Liver (tissue), 9 donors: ENCODE measurements around the gene NIPAL3. TPM values are rescaled to one million over a fixed set of nuclear protein-coding genes. Genes with fewer than 3 reads are reported as not detected.

Experiments used
- DNase-seq: peaks from one replicate; pipeline ENCODE4 v3.0.0-alpha.2; 2017; ENCODE audit warnings: low spot score
- H3K27ac ChIP-seq, 2 donors: one replicate each; pipeline ENCODE4 v1.7.0; 2013; ENCODE audit warnings: inconsistent platforms in 2 of 2, low read length in 2 of 2, control low read depth in 1 of 2, low read depth in 1 of 2, mild to moderate bottlenecking in 1 of 2
- H3K27me3 ChIP-seq, 4 donors: one replicate each; pipeline versions ENCODE4 v1.6.1 to v1.7.0; 2013; ENCODE audit warnings: low read length in 3 of 4, inconsistent platforms in 1 of 4, mild to moderate bottlenecking in 1 of 4, moderate library complexity in 1 of 4; ENCODE audit not compliant: control insufficient read depth in 4 of 4, insufficient read depth in 4 of 4
- H3K36me3 ChIP-seq, 4 donors: one replicate each; pipeline versions ENCODE4 v1.6.1 to v1.7.0; 2013; ENCODE audit warnings: low read length in 3 of 4, mild to moderate bottlenecking in 3 of 4, low read depth in 1 of 4, moderate library complexity in 1 of 4; ENCODE audit not compliant: control insufficient read depth in 4 of 4, insufficient read depth in 3 of 4
- H3K4me1 ChIP-seq, 4 donors: one replicate each; pipeline versions ENCODE4 v1.6.1 to v1.7.0; 2013; ENCODE audit warnings: low read length in 3 of 4, mild to moderate bottlenecking in 3 of 4, moderate library complexity in 1 of 4; ENCODE audit not compliant: control insufficient read depth in 4 of 4, insufficient read depth in 4 of 4
- H3K4me3 ChIP-seq, 3 donors: one replicate each; pipeline versions ENCODE4 v1.6.1 to v1.7.0; 2013; ENCODE audit warnings: low read length in 3 of 3, control low read depth in 1 of 3, low read depth in 1 of 3, mild to moderate bottlenecking in 1 of 3
- H3K9ac ChIP-seq, 2 donors: one replicate each; pipeline ENCODE4 v1.7.0; 2013; ENCODE audit warnings: low read length in 2 of 2, mild to moderate bottlenecking in 2 of 2, moderate library complexity in 2 of 2, control low read depth in 1 of 2, low read depth in 1 of 2
- H3K9me3 ChIP-seq, 4 donors: one replicate each; pipeline versions ENCODE4 v1.6.1 to v1.7.0; 2013; ENCODE audit warnings: low read length in 3 of 4; ENCODE audit not compliant: control insufficient read depth in 4 of 4
- ATF3 ChIP-seq: IDR thresholded peaks from 2 replicates; pipeline ENCODE4 v1.6.1; 2016; ENCODE audit warnings: antibody characterized with exemption
- CTCF ChIP-seq: fragments of 150-350 bp; IDR thresholded peaks from 2 replicates; pipeline ENCODE4 v1.5.1; 2017; ENCODE audit warnings: improper control_type of control experiment, low read depth, low read length; ENCODE audit not compliant: missing input control
- EGR1 ChIP-seq, 2 donors: IDR thresholded peaks; 2 replicates each; pipeline ENCODE4 v1.6.1; 2016 to 2018; ENCODE audit warnings: antibody characterized with exemption in 2 of 2, low read depth in 2 of 2
- FOXA1 ChIP-seq: IDR thresholded peaks from 2 replicates; pipeline ENCODE4 v1.6.1; 2016; ENCODE audit warnings: antibody characterized with exemption
- FOXA2 ChIP-seq: IDR thresholded peaks from 2 replicates; pipeline ENCODE4 v1.6.1; 2016; ENCODE audit warnings: antibody characterized with exemption
- GABPA ChIP-seq, 2 donors: IDR thresholded peaks in 1 of 2; conservative IDR thresholded peaks in 1 of 2; 2 replicates each; pipeline ENCODE4 v1.6.1; 2016; ENCODE audit warnings: antibody characterized with exemption in 2 of 2, mild to moderate bottlenecking in 1 of 2, moderate library complexity in 1 of 2
- HNF4A ChIP-seq, 2 donors: conservative IDR thresholded peaks; 2 replicates each; pipeline ENCODE4 v1.6.1; 2016; ENCODE audit warnings: antibody characterized with exemption in 2 of 2, mild to moderate bottlenecking in 2 of 2
- HNF4G ChIP-seq: IDR thresholded peaks from 2 replicates; pipeline ENCODE4 v1.6.1; 2016; ENCODE audit warnings: antibody characterized with exemption
- JUND ChIP-seq, 2 donors: IDR thresholded peaks; 2 replicates each; pipeline ENCODE4 v1.6.1; 2016; ENCODE audit warnings: antibody characterized with exemption in 2 of 2
- MAX ChIP-seq: IDR thresholded peaks from 2 replicates; pipeline ENCODE4 v1.6.1; 2016; ENCODE audit warnings: antibody characterized with exemption
- NR2F2 ChIP-seq: IDR thresholded peaks from 2 replicates; pipeline ENCODE4 v1.6.1; 2016; ENCODE audit warnings: antibody characterized with exemption
- RAD21 ChIP-seq, 2 donors: IDR thresholded peaks; 2 replicates each; pipeline ENCODE4 v1.6.1; 2016; ENCODE audit warnings: antibody characterized with exemption in 2 of 2, mild to moderate bottlenecking in 2 of 2
- RXRA ChIP-seq, 2 donors: IDR thresholded peaks; 2 replicates each; pipeline ENCODE4 v1.6.1; 2017 to 2018; ENCODE audit warnings: antibody characterized with exemption in 2 of 2, mild to moderate bottlenecking in 1 of 2
- SP1 ChIP-seq: IDR thresholded peaks from 2 replicates; pipeline ENCODE4 v1.6.1; 2018; ENCODE audit warnings: antibody characterized with exemption, mild to moderate bottlenecking
- TAF1 ChIP-seq: conservative IDR thresholded peaks from 2 replicates; pipeline ENCODE4 v1.6.1; 2016; ENCODE audit warnings: antibody characterized with exemption, mild to moderate bottlenecking
- YY1 ChIP-seq: IDR thresholded peaks from 2 replicates; pipeline ENCODE4 v1.6.1; 2016; ENCODE audit warnings: antibody characterized with exemption, mild to moderate bottlenecking
- ZBTB33 ChIP-seq: IDR thresholded peaks from 2 replicates; pipeline ENCODE4 v1.6.1; 2016; ENCODE audit warnings: antibody characterized with exemption
- WGBS: extraction: QIAGEN DNeasy Blood & Tissue Kit; methylation state at CpG from one replicate; pipeline ENCODE4 v1.1.7; 2013; 5-methylcytosine and 5-hydroxymethylcytosine counted together
- polyA plus RNA-seq, 2 donors: library from polyadenylated mRNA; stranded (reverse) in 1 of 2; unstranded in 1 of 2; fragments of 200-250 nt in 1 of 2; fragments of >200 nt in 1 of 2; fragmentation: Nextera tagmentation in 1 of 2; extraction: Ambion mirVana in 1 of 2; gene quantifications; one replicate each; pipeline versions ENCODE4 v1.2.1 to v1.2.3, GENCODE V29; 2013 to 2015
- total RNA-seq, 2 donors: library from RNA; depleted of rRNA; stranded (reverse); fragments of >200 nt; gene quantifications; one replicate each; pipeline ENCODE4 v1.2.3, GENCODE V29; 2014
- TF ChIP-seq, protein P1 (sequence below): IDR thresholded peaks from 2 replicates; pipeline ENCODE4 v1.6.1; 2016; ENCODE audit warnings: antibody characterized with exemption, mild to moderate bottlenecking
- donor health status: healthy.
- donor health status: healthy.
- donor health status: healthy.
- donor health status: healthy.
- donor health status: healthy.

The NIPAL3 gene
- total and polyA plus RNA-seq, 4 donors, result 3.0 to 12.0 (median 6.0) TPM

DNA sequence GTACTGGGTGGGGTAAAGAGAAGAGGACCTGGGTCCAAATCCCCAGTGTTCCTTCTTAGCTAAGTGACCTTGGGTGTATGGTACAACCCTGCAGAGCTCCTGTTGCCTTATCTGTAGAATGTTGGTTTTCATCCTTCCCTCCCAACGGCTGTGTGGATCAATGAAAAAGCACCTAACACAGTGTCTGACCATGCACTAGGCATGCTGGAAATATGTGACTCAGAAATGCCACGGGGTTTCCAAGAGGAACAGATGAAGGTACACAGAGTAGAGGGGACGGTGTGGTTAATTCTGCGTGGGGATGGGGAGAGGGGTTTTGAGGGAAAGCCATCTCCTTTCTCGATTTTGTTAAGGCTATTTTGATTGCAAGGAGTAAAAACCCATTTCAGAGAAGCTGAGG lies 8.6 kb downstream of the NIPAL3 start:
- 86% methylated on average over 5 of the region's 5 CpGs for WGBS
- no peak for TF ChIP-seq GABPA (IDR thresholded peaks at IDR 0.05 in 1 of 2, conservative IDR thresholded peaks at IDR 0.05 in 1 of 2)
- no peak for TF ChIP-seq ATF3
- TF ChIP-seq FOXA1, result no peak
- no peak for TF ChIP-seq ZBTB33
- no peak for TF ChIP-seq YY1
- no peak for TF ChIP-seq MAX
- TF ChIP-seq HNF4A (conservative IDR thresholded peaks at IDR 0.05), result no peak
- TF ChIP-seq TAF1, result no peak
- no peak for TF ChIP-seq RXRA (IDR thresholded peaks at IDR 0.05)
- no peak for TF ChIP-seq HNF4G
- no peak for TF ChIP-seq NR2F2
- no peak for TF ChIP-seq JUND (IDR thresholded peaks at IDR 0.05)
- H3K4me1 ChIP-seq, result no peaks in the 10 kb centered on the region
- H3K27me3 ChIP-seq, result no peaks in the 10 kb centered on the region
- peaks cover 0 to 21% (median 6%) of the 10 kb centered on the region in 4 donors for H3K36me3 ChIP-seq
- no peak for DNase-seq
- no peaks in the 10 kb centered on the region for H3K9me3 ChIP-seq
- no peak overlapping the region for H3K4me3 ChIP-seq
- no peak overlapping the region for H3K9ac ChIP-seq
- H3K27ac ChIP-seq, result no peak overlapping the region

- no peaks in the 10 kb centered on the region for H3K4me1 ChIP-seq
- peaks cover 0 to 18% (median 4%) of the 10 kb centered on the region in 4 donors for H3K36me3 ChIP-seq
- H3K27me3 ChIP-seq, result no peaks in the 10 kb centered on the region
- WGBS, result 93% methylated on average over 3 of the region's 3 CpGs
- no peak for DNase-seq
- H3K4me3 ChIP-seq, result no peak overlapping the region
- no peak overlapping the region for H3K9ac ChIP-seq
- H3K9me3 ChIP-seq, result no peaks in the 10 kb centered on the region
- no peak for TF ChIP-seq ATF3
- no peak for TF ChIP-seq HNF4G
- TF ChIP-seq YY1, result no peak
- TF ChIP-seq JUND (IDR thresholded peaks at IDR 0.05), result no peak
- no peak for TF ChIP-seq TAF1
- TF ChIP-seq RAD21 (IDR thresholded peaks at IDR 0.05), result no peak
- no peak for TF ChIP-seq SP1
- no peak for TF ChIP-seq CTCF
- no peak overlapping the region for H3K27ac ChIP-seq
Observed at GRCh38 chr1:24424990-24425389, 9.4 kb downstream of the NIPAL3 start.

GRCh38 chr1:24425441-24425840 lies 9.8 kb downstream of the NIPAL3 start:
- H3K9me3 ChIP-seq, result no peaks in the 10 kb centered on the region
- no peak overlapping the region for H3K27ac ChIP-seq
- no peak overlapping the region for H3K9ac ChIP-seq
- no peak for DNase-seq
- peaks cover 0 to 18% (median 4%) of the 10 kb centered on the region in 4 donors for H3K36me3 ChIP-seq
- no peak overlapping the region for H3K4me3 ChIP-seq
- TF ChIP-seq NR2F2, result no peak
- TF ChIP-seq EGR1 (IDR thresholded peaks at IDR 0.05; ENCODE audit: low read depth in 2 of 2), result no peak
- no peak for TF ChIP-seq HNF4G
- TF ChIP-seq SP1, result no peak
- TF ChIP-seq, protein P1, sequence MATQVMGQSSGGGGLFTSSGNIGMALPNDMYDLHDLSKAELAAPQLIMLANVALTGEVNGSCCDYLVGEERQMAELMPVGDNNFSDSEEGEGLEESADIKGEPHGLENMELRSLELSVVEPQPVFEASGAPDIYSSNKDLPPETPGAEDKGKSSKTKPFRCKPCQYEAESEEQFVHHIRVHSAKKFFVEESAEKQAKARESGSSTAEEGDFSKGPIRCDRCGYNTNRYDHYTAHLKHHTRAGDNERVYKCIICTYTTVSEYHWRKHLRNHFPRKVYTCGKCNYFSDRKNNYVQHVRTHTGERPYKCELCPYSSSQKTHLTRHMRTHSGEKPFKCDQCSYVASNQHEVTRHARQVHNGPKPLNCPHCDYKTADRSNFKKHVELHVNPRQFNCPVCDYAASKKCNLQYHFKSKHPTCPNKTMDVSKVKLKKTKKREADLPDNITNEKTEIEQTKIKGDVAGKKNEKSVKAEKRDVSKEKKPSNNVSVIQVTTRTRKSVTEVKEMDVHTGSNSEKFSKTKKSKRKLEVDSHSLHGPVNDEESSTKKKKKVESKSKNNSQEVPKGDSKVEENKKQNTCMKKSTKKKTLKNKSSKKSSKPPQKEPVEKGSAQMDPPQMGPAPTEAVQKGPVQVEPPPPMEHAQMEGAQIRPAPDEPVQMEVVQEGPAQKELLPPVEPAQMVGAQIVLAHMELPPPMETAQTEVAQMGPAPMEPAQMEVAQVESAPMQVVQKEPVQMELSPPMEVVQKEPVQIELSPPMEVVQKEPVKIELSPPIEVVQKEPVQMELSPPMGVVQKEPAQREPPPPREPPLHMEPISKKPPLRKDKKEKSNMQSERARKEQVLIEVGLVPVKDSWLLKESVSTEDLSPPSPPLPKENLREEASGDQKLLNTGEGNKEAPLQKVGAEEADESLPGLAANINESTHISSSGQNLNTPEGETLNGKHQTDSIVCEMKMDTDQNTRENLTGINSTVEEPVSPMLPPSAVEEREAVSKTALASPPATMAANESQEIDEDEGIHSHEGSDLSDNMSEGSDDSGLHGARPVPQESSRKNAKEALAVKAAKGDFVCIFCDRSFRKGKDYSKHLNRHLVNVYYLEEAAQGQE, result no peak
- TF ChIP-seq FOXA1, result no peak
- no peak for TF ChIP-seq ATF3
- TF ChIP-seq GABPA (IDR thresholded peaks at IDR 0.05 in 1 of 2, conservative IDR thresholded peaks at IDR 0.05 in 1 of 2), result no peak
- TF ChIP-seq FOXA2, result no peak
- TF ChIP-seq RXRA (IDR thresholded peaks at IDR 0.05), result no peak
- TF ChIP-seq JUND (IDR thresholded peaks at IDR 0.05), result no peak
- 61% methylated on average over 3 of the region's 3 CpGs for WGBS
- no peaks in the 10 kb centered on the region for H3K4me1 ChIP-seq
- no peaks in the 10 kb centered on the region for H3K27me3 ChIP-seq
